HUDEP-2 (cell line): ENCODE measurements around the gene IL3.
"Not testable (repeated sequence)": the region's sequence is repeated elsewhere in the genome, so short reads cannot be mapped to it uniquely, and the experiment has no call there.

Source experiments
- DNase-seq, 76 experiments: peaks; one replicate each; lab custom pipeline; 2025; ENCODE audit not compliant: unreplicated experiment in 76 of 76; lab: John Stamatoyannopoulos, UW

The IL3 gene

GRCh38 chr5:132108957-132109356 lies 48.5 kb downstream of the IL3 start:
- DNase-seq, result not testable (repeated sequence)

- DNase-seq, result no peak
Observed at GRCh38 chr5:132109494-132110053, 49.1 kb downstream of the IL3 start.

- no peak for DNase-seq
Observed at GRCh38 chr5:132110195-132110594, 49.7 kb downstream of the IL3 start.

- no peak for DNase-seq
Observed at GRCh38 chr5:132110930-132111329, 50.5 kb downstream of the IL3 start.

GRCh38 chr5:132112111-132112510 lies 51.7 kb downstream of the IL3 start:
- no peak for DNase-seq
